ENCODE measurements around the gene MRPL46. TPM values are rescaled to one million over a fixed set of nuclear protein-coding genes. Genes with fewer than 3 reads are reported as not detected.
A peak's percentile ranks its signal among the peaks of the same experiment; 100 is the strongest.

Gene MRPL46
- total and polyA plus RNA-seq, 2 donors (not counting 3 experiments of a cell fraction or from before 2014, with no cell fraction given), result 24.5 to 30.9 TPM

DNA sequence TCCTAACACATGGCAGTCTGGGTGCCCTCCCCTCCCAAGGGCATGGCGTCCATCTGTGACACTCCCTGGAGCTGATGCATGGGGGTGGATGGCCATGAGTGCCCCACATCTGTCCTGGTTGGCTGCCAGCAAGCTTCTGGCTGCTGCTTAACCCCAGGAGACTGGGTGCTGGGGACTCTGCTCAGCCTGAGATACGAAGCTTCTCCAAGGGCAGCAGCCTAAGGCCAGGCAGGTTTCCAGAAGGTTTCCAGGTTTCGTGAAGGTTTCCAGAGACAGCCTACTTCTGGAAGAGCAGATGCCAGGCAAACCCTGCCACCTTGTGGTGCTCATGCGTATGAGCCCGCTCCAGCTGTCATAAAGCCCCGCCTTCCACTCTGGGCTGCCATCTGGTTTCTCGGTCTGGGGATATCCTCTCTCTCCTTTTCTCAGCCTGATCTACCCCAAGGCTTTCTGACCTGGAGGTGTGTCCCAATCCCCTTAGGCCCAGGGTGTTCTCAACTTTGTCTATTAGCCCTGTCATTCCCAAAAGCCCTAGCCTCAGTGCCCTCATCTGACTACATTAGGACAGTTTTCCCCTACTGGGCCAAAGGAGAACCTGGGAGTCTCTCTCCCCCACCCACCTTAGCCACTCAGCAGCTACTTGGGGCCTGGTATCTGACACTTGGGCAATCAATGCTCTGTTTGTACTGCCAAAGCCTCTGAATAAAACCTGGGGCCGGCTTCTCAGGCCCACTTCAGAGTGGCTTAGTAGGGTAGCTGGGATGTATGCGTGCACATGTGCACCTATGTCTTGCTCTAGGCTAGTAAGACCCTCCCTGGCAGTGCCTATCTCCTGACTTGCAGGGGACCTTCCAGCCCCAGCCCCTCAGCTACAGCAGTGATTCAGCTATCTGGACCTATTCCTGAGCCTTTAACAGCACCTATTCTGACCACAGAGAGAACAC, 12.0 kb downstream of the MRPL46 start:
- FAIRE-seq, result peak; percentile 98

More for the DNA sequence above, 12.0 kb downstream of the MRPL46 start:
- no peaks in the 10 kb centered on the region for H4K20me1 ChIP-seq (replicated peaks; ENCODE audit: control insufficient read depth, extremely low read depth, insufficient read depth, low read length)
- no peak overlapping the region for H3K9ac ChIP-seq (replicated peaks; ENCODE audit: extremely low read depth, insufficient read depth, low read length)
- H3K4me1 ChIP-seq (ENCODE audit: control insufficient read depth, extremely low read depth, insufficient read depth, low read length), result peaks cover 15% of the 10 kb centered on the region
- DNase-seq (ENCODE audit: low read depth, low spot score), result peak; percentile 60
- CTCF ChIA-PET, result interaction anchor here (0.6 to 4.6 kb wide), 4 partner anchors 8 to 210 kb away, joined by 3 to 26 read pairs (median 4); partner anchors contain the start of genes MRPL46 and MRPS11
- no peaks in the 10 kb centered on the region for H3K79me2 ChIP-seq (ENCODE audit: control insufficient read depth, insufficient read depth, low read length)
- no peak overlapping the region for H2AFZ ChIP-seq (ENCODE audit: low read depth, low read length)
- H3K9me3 ChIP-seq (replicated peaks; ENCODE audit: control insufficient read depth, insufficient read depth, low read length), result no peaks in the 10 kb centered on the region
- POLR2A ChIA-PET, result no interaction called here
- no peaks in the 10 kb centered on the region for H3K27me3 ChIP-seq (ENCODE audit: control insufficient read depth in 2 of 2, insufficient read depth in 2 of 2, low read length in 2 of 2)
- H3K36me3 ChIP-seq (ENCODE audit: control insufficient read depth in 2 of 2, extremely low read depth in 1 of 2, insufficient read depth in 2 of 2, low read length in 2 of 2), result peaks cover under 1 to 17% of the 10 kb centered on the region in 2 experiments
- intact Hi-C loops (cut with micrococcal nuclease) (loop anchor here (1.0 to 10.0 kb wide), 3 partner anchors 9 to 180 kb away; no protein-coding TSS in a partner anchor), dilution Hi-C loops (cut with MboI; ENCODE audit: extremely low pct_ligation_motif_present, low sequenced_read_pairs) (no loop called here)
- H3K4me2 ChIP-seq (ENCODE audit: insufficient read depth, low read length), result peak overlapping the region; percentile 41
- no peak overlapping the region for H3K27ac ChIP-seq (ENCODE audit: insufficient read depth, low read depth, low read length)
- TF ChIP-seq JUN (IDR thresholded peaks at IDR 0.05; ENCODE audit: borderline replicate concordance, insufficient read depth, insufficient read length, low read depth), result no peak
- TF ChIP-seq MAX (IDR thresholded peaks at IDR 0.05; ENCODE audit: insufficient read depth, insufficient read length), result no peak
- no peak for TF ChIP-seq GATA2 (IDR thresholded peaks at IDR 0.05; ENCODE audit: insufficient read depth, insufficient read length, low read depth, low read length)
- peak; percentile 4 for TF ChIP-seq POLR2AphosphoS5 (IDR thresholded peaks at IDR 0.05; ENCODE audit: insufficient read depth, low read depth, low read length)
- TF ChIP-seq, protein P1, sequence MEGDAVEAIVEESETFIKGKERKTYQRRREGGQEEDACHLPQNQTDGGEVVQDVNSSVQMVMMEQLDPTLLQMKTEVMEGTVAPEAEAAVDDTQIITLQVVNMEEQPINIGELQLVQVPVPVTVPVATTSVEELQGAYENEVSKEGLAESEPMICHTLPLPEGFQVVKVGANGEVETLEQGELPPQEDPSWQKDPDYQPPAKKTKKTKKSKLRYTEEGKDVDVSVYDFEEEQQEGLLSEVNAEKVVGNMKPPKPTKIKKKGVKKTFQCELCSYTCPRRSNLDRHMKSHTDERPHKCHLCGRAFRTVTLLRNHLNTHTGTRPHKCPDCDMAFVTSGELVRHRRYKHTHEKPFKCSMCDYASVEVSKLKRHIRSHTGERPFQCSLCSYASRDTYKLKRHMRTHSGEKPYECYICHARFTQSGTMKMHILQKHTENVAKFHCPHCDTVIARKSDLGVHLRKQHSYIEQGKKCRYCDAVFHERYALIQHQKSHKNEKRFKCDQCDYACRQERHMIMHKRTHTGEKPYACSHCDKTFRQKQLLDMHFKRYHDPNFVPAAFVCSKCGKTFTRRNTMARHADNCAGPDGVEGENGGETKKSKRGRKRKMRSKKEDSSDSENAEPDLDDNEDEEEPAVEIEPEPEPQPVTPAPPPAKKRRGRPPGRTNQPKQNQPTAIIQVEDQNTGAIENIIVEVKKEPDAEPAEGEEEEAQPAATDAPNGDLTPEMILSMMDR (IDR thresholded peaks at IDR 0.05; ENCODE audit: extremely low read depth in 1 of 2, insufficient read depth in 1 of 2, low read depth in 1 of 2, low read length in 2 of 2), result peak; percentile 77 to 84
- no peak for TF ChIP-seq EZH2 (IDR thresholded peaks at IDR 0.05; ENCODE audit: borderline replicate concordance, low read depth, low read length, severe bottlenecking)
- BruUV-seq (replicated peaks), result no TSS peak
- no peaks in the 10 kb centered on the region for H3K9me1 ChIP-seq (replicated peaks; ENCODE audit: control insufficient read depth, extremely low read depth, insufficient read depth, low read length)
- H3K4me3 ChIP-seq (replicated peaks in 1 of 3; ENCODE audit: insufficient read depth in 1 of 3, low read depth in 1 of 3, low read length in 3 of 3), result no peak overlapping the region

Data from endothelial cell of umbilical vein (primary cell).